Nephron progenitor cell (in vitro differentiated cells): Measurements from ENCODE around the gene CD6.

Experiments used
- DNase-seq: peaks from one replicate; pipeline ENCODE4 v3.0.0; 2021
- H3K27ac Mint-ChIP-seq: 2 replicates; pipeline ENCODE4 v1.8.0; 2021; ENCODE audit warnings: mild to moderate bottlenecking, moderate library complexity, mixed read lengths
- H3K27me3 Mint-ChIP-seq: 2 replicates; pipeline ENCODE4 v1.8.0; 2021; ENCODE audit warnings: mild to moderate bottlenecking, low read depth, mixed read lengths; ENCODE audit not compliant: poor library complexity
- H3K36me3 Mint-ChIP-seq: 2 replicates; pipeline ENCODE4 v1.8.0; 2021; ENCODE audit warnings: low read depth, mixed read lengths
- H3K4me1 Mint-ChIP-seq: 2 replicates; pipeline ENCODE4 v1.8.0; 2021; ENCODE audit warnings: mixed read lengths
- H3K4me3 Mint-ChIP-seq: 2 replicates; pipeline ENCODE4 v1.8.0; 2021; ENCODE audit warnings: mild to moderate bottlenecking, moderate library complexity, mixed read lengths
- H3K9me3 Mint-ChIP-seq: 2 replicates; pipeline ENCODE4 v1.8.0; 2021; ENCODE audit warnings: mild to moderate bottlenecking, moderate library complexity, mixed read lengths
- TF ChIP-seq, protein P1 (sequence below): fragments of 200-600 bp; sonication (generic); IDR thresholded peaks from 2 replicates; pipeline ENCODE4 v1.5.0; 2021; ENCODE audit warnings: antibody characterized with exemption

The CD6 gene

GRCh38 chr11:60927600-60927999, 43.9 kb upstream of the CD6 start:
- Mint-ChIP-seq H3K27ac (no peak overlapping the region), H3K36me3 (peaks cover 52% of the 10 kb centered on the region), H3K4me3 (no peak overlapping the region), H3K27me3 (no peaks in the 10 kb centered on the region), H3K9me3 (no peaks in the 10 kb centered on the region), H3K4me1 (peaks cover 48% of the 10 kb centered on the region)
- TF ChIP-seq, protein P1, sequence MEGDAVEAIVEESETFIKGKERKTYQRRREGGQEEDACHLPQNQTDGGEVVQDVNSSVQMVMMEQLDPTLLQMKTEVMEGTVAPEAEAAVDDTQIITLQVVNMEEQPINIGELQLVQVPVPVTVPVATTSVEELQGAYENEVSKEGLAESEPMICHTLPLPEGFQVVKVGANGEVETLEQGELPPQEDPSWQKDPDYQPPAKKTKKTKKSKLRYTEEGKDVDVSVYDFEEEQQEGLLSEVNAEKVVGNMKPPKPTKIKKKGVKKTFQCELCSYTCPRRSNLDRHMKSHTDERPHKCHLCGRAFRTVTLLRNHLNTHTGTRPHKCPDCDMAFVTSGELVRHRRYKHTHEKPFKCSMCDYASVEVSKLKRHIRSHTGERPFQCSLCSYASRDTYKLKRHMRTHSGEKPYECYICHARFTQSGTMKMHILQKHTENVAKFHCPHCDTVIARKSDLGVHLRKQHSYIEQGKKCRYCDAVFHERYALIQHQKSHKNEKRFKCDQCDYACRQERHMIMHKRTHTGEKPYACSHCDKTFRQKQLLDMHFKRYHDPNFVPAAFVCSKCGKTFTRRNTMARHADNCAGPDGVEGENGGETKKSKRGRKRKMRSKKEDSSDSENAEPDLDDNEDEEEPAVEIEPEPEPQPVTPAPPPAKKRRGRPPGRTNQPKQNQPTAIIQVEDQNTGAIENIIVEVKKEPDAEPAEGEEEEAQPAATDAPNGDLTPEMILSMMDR = no peak
- DNase-seq = no peak

- Mint-ChIP-seq H3K9me3 (no peaks in the 10 kb centered on the region), H3K4me3 (no peak overlapping the region), H3K27ac (no peak overlapping the region), H3K27me3 (no peaks in the 10 kb centered on the region), H3K4me1 (peaks cover 40% of the 10 kb centered on the region), H3K36me3 (peaks cover 52% of the 10 kb centered on the region)
- TF ChIP-seq, protein P1 = no peak
- no peak for DNase-seq
Observed at GRCh38 chr11:60928563-60929001, 42.9 kb upstream of the CD6 start.

DNA sequence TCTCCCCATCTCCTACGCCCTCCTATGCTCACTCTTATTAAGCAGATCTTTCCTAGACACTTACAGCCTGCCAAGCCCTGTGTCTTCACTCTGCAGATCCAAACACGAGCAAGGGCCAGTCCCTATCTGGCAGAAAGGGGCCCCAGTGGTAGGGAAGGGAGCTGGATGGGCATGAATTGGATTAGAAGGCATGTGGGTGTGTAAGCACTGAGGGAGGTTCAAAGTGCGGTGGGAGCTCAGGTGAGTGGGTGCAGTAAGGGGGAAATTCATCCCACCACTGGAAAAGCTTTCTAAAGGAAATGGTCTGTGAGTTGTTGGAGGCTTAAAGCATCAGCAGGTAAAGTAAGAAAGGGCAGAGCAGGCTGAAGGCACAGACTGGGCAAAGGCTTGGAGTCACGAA, 41.7 kb upstream of the CD6 start:
- peaks cover 58% of the 10 kb centered on the region for H3K36me3 Mint-ChIP-seq
- H3K4me1 Mint-ChIP-seq = peaks cover 40% of the 10 kb centered on the region
- H3K27ac Mint-ChIP-seq = peak overlapping the region; percentile 6
- no peak for DNase-seq
- no peaks in the 10 kb centered on the region for H3K9me3 Mint-ChIP-seq
- no peak overlapping the region for H3K4me3 Mint-ChIP-seq
- H3K27me3 Mint-ChIP-seq = no peaks in the 10 kb centered on the region
- TF ChIP-seq, protein P1 = no peak

GRCh38 chr11:60930394-60930793, 41.1 kb upstream of the CD6 start:
- H3K36me3 Mint-ChIP-seq = peaks cover 59% of the 10 kb centered on the region
- peaks cover 36% of the 10 kb centered on the region for H3K4me1 Mint-ChIP-seq
- no peaks in the 10 kb centered on the region for H3K9me3 Mint-ChIP-seq
- TF ChIP-seq, protein P1 = no peak
- no peaks in the 10 kb centered on the region for H3K27me3 Mint-ChIP-seq
- no peak overlapping the region for H3K4me3 Mint-ChIP-seq
- DNase-seq = no peak
- peak overlapping the region; percentile 69 for H3K27ac Mint-ChIP-seq

GRCh38 chr11:60931917-60932316, 39.6 kb upstream of the CD6 start:
- H3K4me3 Mint-ChIP-seq = no peak overlapping the region
- H3K27ac Mint-ChIP-seq = no peak overlapping the region
- H3K9me3 Mint-ChIP-seq = no peaks in the 10 kb centered on the region
- DNase-seq = no peak
- H3K36me3 Mint-ChIP-seq = peaks cover 51% of the 10 kb centered on the region
- H3K27me3 Mint-ChIP-seq = no peaks in the 10 kb centered on the region
- peaks cover 22% of the 10 kb centered on the region for H3K4me1 Mint-ChIP-seq
- TF ChIP-seq, protein P1 = no peak

- Mint-ChIP-seq H3K9me3 (no peaks in the 10 kb centered on the region), H3K27me3 (no peaks in the 10 kb centered on the region), H3K36me3 (peaks cover 45% of the 10 kb centered on the region), H3K4me3 (no peak overlapping the region), H3K27ac (no peak overlapping the region), H3K4me1 (peaks cover 22% of the 10 kb centered on the region)
- no peak for DNase-seq
- TF ChIP-seq, protein P1 = no peak
Observed at GRCh38 chr11:60932605-60933356, 38.7 kb upstream of the CD6 start.
